ENCODE results near the gene ADCY3. TPM values are rescaled to one million over a fixed set of nuclear protein-coding genes. Genes with fewer than 3 reads are reported as not detected.

ADCY3 gene
- total and polyA plus RNA-seq, 9 of the 15 experiments (the other 6 are each of a cell fraction or from before 2014, with no cell fraction given) = 1.5 to 54.8 (median 26.3) TPM

DNA sequence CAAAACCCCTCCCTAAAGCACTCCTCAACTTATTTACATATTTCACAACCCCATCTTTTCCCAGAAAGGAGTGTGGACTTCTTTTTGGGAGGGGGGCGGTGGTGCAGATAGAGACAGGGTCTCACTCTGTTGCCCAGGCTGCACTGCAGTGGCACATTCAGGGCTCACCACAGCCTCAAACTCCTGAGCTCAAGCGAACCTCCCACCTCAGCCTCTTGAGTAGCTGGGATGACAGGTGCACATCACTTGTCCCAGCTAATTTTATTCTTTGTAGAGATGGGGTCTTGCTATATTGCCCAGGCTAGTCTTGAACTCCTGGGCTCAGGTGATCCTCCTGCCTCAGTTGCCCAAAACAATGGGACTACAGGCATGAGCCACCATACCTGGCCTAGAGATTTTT is 44.1 kb downstream of the ADCY3 start:
- H3K9me3 ChIP-seq (replicated peaks; ENCODE audit: control insufficient read depth, insufficient read depth, low read depth, low read length) = no peaks in the 10 kb centered on the region
- ChIA-PET POLR2A (interaction anchor here (1.7 kb wide), 1 partner anchor 10 kb away, joined by 4 read pairs; no protein-coding TSS in a partner anchor), CTCF (ENCODE audit: low intra/inter-chr PET ratio) (no interaction called here)
- H3K36me3 ChIP-seq (ENCODE audit: control insufficient read depth, insufficient read depth, low read length) = peaks cover 14% of the 10 kb centered on the region; the same call in 1 of the 3 replicates
- H3K9me1 ChIP-seq (ENCODE audit: control insufficient read depth, insufficient read depth, low read length) = no peaks in the 10 kb centered on the region
- H3K9ac ChIP-seq (ENCODE audit: insufficient read depth in 1 of 2, low read depth in 2 of 2, low read length in 2 of 2) = no peak overlapping the region
- TF ChIP-seq NONO (IDR thresholded peaks at IDR 0.05; ENCODE audit: low read depth in 2 of 2, low read length in 1 of 2) = no peak
- TF ChIP-seq ZNF23 (CRISPR knock-in tag; IDR thresholded peaks at IDR 0.05) = no peak
- no peak for TF ChIP-seq ZNF347 (CRISPR knock-in tag; IDR thresholded peaks at IDR 0.05; ENCODE audit: low read depth)
- no peak for TF ChIP-seq SREBF2 (CRISPR knock-in tag; IDR thresholded peaks at IDR 0.05)
- TF ChIP-seq GTF2B (IDR thresholded peaks at IDR 0.05; ENCODE audit: extremely low read depth, insufficient read length) = no peak
- TF ChIP-seq FOXJ2 (tag; IDR thresholded peaks at IDR 0.05) = no peak
- TF ChIP-seq CREM (IDR thresholded peaks at IDR 0.05; ENCODE audit: low read depth) = no peak
- no peak for TF ChIP-seq SRSF3 (IDR thresholded peaks at IDR 0.05; ENCODE audit: insufficient read depth, low read length)
- TF ChIP-seq ILK (tag; IDR thresholded peaks at IDR 0.05; ENCODE audit: borderline replicate concordance, low read depth) = no peak
- TF ChIP-seq MCM5 (IDR thresholded peaks at IDR 0.05; ENCODE audit: low read depth) = no peak
- no peak for TF ChIP-seq PHTF2 (CRISPR knock-in tag; IDR thresholded peaks at IDR 0.05)
- TF ChIP-seq, protein P1, sequence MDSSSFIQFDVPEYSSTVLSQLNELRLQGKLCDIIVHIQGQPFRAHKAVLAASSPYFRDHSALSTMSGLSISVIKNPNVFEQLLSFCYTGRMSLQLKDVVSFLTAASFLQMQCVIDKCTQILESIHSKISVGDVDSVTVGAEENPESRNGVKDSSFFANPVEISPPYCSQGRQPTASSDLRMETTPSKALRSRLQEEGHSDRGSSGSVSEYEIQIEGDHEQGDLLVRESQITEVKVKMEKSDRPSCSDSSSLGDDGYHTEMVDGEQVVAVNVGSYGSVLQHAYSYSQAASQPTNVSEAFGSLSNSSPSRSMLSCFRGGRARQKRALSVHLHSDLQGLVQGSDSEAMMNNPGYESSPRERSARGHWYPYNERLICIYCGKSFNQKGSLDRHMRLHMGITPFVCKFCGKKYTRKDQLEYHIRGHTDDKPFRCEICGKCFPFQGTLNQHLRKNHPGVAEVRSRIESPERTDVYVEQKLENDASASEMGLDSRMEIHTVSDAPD (CRISPR knock-in tag; IDR thresholded peaks at IDR 0.05) = no peak
- TF ChIP-seq FOXK2 (conservative IDR thresholded peaks at IDR 0.05 in 1 of 2, IDR thresholded peaks at IDR 0.05 in 1 of 2; ENCODE audit: low read depth in 2 of 2) = no peak
- TF ChIP-seq YBX1 (IDR thresholded peaks at IDR 0.05) = no peak
- TF ChIP-seq RUNX1 (IDR thresholded peaks at IDR 0.05; ENCODE audit: low read depth) = no peak
- TF ChIP-seq, protein P2, sequence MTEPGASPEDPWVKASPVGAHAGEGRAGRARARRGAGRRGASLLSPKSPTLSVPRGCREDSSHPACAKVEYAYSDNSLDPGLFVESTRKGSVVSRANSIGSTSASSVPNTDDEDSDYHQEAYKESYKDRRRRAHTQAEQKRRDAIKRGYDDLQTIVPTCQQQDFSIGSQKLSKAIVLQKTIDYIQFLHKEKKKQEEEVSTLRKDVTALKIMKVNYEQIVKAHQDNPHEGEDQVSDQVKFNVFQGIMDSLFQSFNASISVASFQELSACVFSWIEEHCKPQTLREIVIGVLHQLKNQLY (CRISPR knock-in tag; conservative IDR thresholded peaks at IDR 0.05) = no peak
- TF ChIP-seq SMAD1 (IDR thresholded peaks at IDR 0.05; ENCODE audit: low read depth, low read length, partially characterized antibody) = no peak
- no peak for TF ChIP-seq ZNF324 (CRISPR knock-in tag; IDR thresholded peaks at IDR 0.05)
- no peak for TF ChIP-seq POLR2A (conservative IDR thresholded peaks at IDR 0.05)
- FAIRE-seq (no peak), ATAC-seq (no peak), DNase-seq (ENCODE audit: extremely low read depth in 1 of 4, low spot score in 3 of 4) (no peak)
- WGBS (ENCODE audit: insufficient coverage, low coverage, missing lambda C conversion rate) = 44% methylated on average over 2 of the region's 2 CpGs
- H3K4me3 ChIP-seq = no peak overlapping the region
- in situ Hi-C loops (cut with MboI) (no loop called here), intact Hi-C loops (cut with micrococcal nuclease) (no loop called here)
- no peak overlapping the region for H3K4me2 ChIP-seq (ENCODE audit: insufficient read depth, low read length)
- H3K79me2 ChIP-seq (ENCODE audit: control insufficient read depth, insufficient read depth, low read length) = no peaks in the 10 kb centered on the region
- H3K27ac ChIP-seq (ENCODE audit: extremely low read depth, low read depth, low read length) = no peak overlapping the region
- no peak overlapping the region for H2AFZ ChIP-seq (ENCODE audit: low read depth, low read length)
- peaks cover 0 to 14% of the 10 kb centered on the region in 2 experiments; a peak in 2 of 5 replicates for H3K4me1 ChIP-seq (replicated peaks in 1 of 2; ENCODE audit: control insufficient read depth in 2 of 2, insufficient read depth in 2 of 2, low read length in 2 of 2)
- BruUV-seq (replicated peaks) = no TSS peak
- no peaks in the 10 kb centered on the region for H3K27me3 ChIP-seq (ENCODE audit: control insufficient read depth in 2 of 2, insufficient read depth in 2 of 2, low read length in 2 of 2)
- peaks cover 5% of the 10 kb centered on the region; the same call in 1 of the 2 replicates for H4K20me1 ChIP-seq (replicated peaks; ENCODE audit: control insufficient read depth, insufficient read depth, low read length)
